Gastroesophageal sphincter (tissue), 4 donors: Measurements from ENCODE around the gene TNRC6A. TPM values are rescaled to one million over a fixed set of nuclear protein-coding genes. Genes with fewer than 3 reads are reported as not detected.
A peak's percentile ranks its signal among the peaks of the same experiment; 100 is the strongest.

Experiments
- ATAC-seq: fragments of 150-250 bp; one replicate; pipeline ENCODE4 v1.9.1; 2016; ENCODE audit warnings: mild to moderate bottlenecking, moderate library complexity
- H3K27ac ChIP-seq, 4 donors: fragments of 200-600 bp; sonication (generic) in 3 of 4; 1 replicate in 3 of 4; 2 replicates in 1 of 4; pipeline ENCODE4 v1.5.1; 2016 to 2019
- H3K27me3 ChIP-seq: fragments of 200-600 bp; sonication (generic); one replicate; pipeline ENCODE4 v1.5.1; 2019
- H3K36me3 ChIP-seq, 2 donors: fragments of 200-600 bp; sonication (generic); one replicate each; pipeline ENCODE4 v1.5.1; 2019; ENCODE audit warnings: control low read depth in 1 of 2
- H3K4me1 ChIP-seq, 3 donors: fragments of 200-600 bp; sonication (generic); 1 replicate in 2 of 3; 2 replicates in 1 of 3; pipeline ENCODE4 v1.5.1; 2016 to 2019; ENCODE audit warnings: control low read depth in 2 of 3
- H3K4me3 ChIP-seq, 2 donors: fragments of 200-600 bp; sonication (generic); one replicate each; pipeline ENCODE4 v1.5.1; 2019; ENCODE audit warnings: mild to moderate bottlenecking in 1 of 2, moderate library complexity in 1 of 2
- H3K9me3 ChIP-seq, 3 donors: fragments of 200-600 bp; sonication (generic); one replicate each; pipeline ENCODE4 v1.5.1; 2017 to 2019; ENCODE audit warnings: control low read depth in 2 of 3
- CTCF ChIP-seq, 4 experiments: fragments of 200-600 bp in 2 of 4; fragments of 450-650 bp in 2 of 4; sonication (generic) in 1 of 4; IDR thresholded peaks; one replicate each; pipeline ENCODE4 v1.5.1; 2017 to 2019; ENCODE audit warnings: antibody characterized with exemption in 4 of 4, mild to moderate bottlenecking in 2 of 4, moderate library complexity in 2 of 4
- EP300 ChIP-seq: sonication (generic); formaldehyde crosslinking; IDR thresholded peaks from one replicate; pipeline ENCODE4 v1.6.1; 2017; ENCODE audit warnings: antibody characterized with exemption, mild to moderate bottlenecking
- POLR2A ChIP-seq, 2 donors: fragments of 450-650 bp; IDR thresholded peaks; one replicate each; pipeline ENCODE4 v1.6.1; 2017; ENCODE audit warnings: antibody characterized with exemption in 2 of 2, mild to moderate bottlenecking in 2 of 2, moderate library complexity in 1 of 2
- POLR2AphosphoS5 ChIP-seq: sonication (generic); formaldehyde crosslinking; IDR thresholded peaks from one replicate; pipeline ENCODE4 v1.6.1; 2017; ENCODE audit warnings: antibody characterized with exemption
- WGBS, 2 donors: methylation state at CpG; one replicate each; pipeline ENCODE4 v1.1.5; 2018; ENCODE audit warnings: low coverage in 1 of 2; 5-methylcytosine and 5-hydroxymethylcytosine counted together
- total RNA-seq, 4 donors: library from RNA; depleted of rRNA; stranded (reverse); fragments of >200 nt; gene quantifications; one replicate each; pipeline ENCODE4 v1.1.0, GENCODE V29; 2016

TNRC6A gene
- total RNA-seq, 4 donors from 2014 or later = 33.4 to 71.1 (median 58.6) TPM

DNA sequence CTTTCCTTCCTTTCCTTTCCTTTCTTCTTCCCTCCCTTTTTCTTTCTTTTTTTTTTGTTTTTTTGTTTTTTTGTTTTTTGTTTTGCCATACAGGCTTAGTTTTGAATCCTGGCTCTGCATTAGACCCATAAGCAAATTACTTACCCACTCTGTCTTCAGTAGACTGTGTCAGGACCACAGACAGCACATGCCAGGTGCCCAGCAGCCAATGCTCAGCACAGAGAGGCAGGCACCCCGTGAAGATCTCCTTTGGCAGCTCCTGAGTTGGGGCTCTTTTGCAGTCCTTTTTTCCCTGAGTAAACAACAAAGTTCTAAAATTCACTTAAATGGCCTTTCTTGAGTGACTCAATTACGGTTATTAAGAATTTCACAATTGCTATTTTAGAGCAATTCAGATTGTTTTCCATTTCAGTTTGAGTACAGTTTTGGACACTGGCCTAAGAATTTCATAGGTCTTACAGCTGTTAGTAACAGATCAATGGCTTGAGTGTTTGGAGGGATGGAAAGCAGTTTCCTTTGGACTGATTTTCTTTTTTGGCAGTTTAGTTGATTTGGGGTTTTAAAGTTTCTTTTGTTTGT, 90.1 kb downstream of the TNRC6A start:
- H3K4me1 ChIP-seq = peaks cover 0 to 18% (median 0%) of the 10 kb centered on the region in 3 donors
- ATAC-seq = no peak
- peak overlapping the region in 1 of 4 donors; percentile 42 for H3K27ac ChIP-seq
- no peak for TF ChIP-seq POLR2A (IDR thresholded peaks at IDR 0.05)
- TF ChIP-seq POLR2AphosphoS5 = peak; percentile 25
- H3K9me3 ChIP-seq = no peaks in the 10 kb centered on the region
- H3K27me3 ChIP-seq = no peaks in the 10 kb centered on the region
- no peak overlapping the region for H3K4me3 ChIP-seq
- 34 to 47% methylated on average over 2 of the region's 2 CpGs for WGBS, 2 donors
- H3K36me3 ChIP-seq = peaks cover 0 to 99% of the 10 kb centered on the region in 2 donors

DNA sequence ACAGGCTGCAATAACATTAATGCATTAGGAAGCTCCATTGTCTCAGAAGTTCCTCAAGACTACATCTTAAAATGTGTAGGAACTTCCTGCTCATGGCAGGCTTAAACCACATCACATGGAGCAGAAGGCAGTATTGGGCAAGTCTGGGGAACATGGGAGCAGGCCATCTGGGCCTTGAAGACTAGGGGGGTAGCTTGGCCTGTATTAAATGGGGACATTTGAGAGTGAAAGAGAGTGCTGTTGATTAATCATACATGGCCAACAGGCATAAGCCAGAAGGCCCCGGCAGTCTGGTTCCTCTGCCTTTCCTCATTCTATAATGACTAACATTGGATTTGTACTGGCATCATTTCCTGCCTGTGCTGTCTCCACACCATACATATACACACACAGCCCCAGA, 91.1 kb downstream of the TNRC6A start:
- Histone ChIP-seq H3K27ac (peak overlapping the region in 2 of 4 donors; percentile 1 to 42), H3K9me3 (no peaks in the 10 kb centered on the region), H3K4me1 (peaks cover 0 to 19% (median 0%) of the 10 kb centered on the region in 3 donors), H3K4me3 (no peak overlapping the region), H3K36me3 (peaks cover 0 to 91% of the 10 kb centered on the region in 2 donors), H3K27me3 (no peaks in the 10 kb centered on the region)
- 25% methylated on average over 1 of the region's 1 CpG; no CpG with 5 or more reads in 1 of the 2 donors for WGBS, 2 donors
- no peak for ATAC-seq
- TF ChIP-seq EP300 (no peak), CTCF (IDR thresholded peaks at IDR 0.05) (no peak)

GRCh38 chr16:24821129-24821528, 91.7 kb downstream of the TNRC6A start:
- no peaks in the 10 kb centered on the region for H3K9me3 ChIP-seq
- H3K4me1 ChIP-seq = peaks cover 0 to 25% (median 0%) of the 10 kb centered on the region in 3 donors
- H3K27me3 ChIP-seq = no peaks in the 10 kb centered on the region
- H3K27ac ChIP-seq = no peak overlapping the region
- H3K4me3 ChIP-seq = no peak overlapping the region
- no peak for ATAC-seq
- peaks cover 0 to 91% of the 10 kb centered on the region in 2 donors for H3K36me3 ChIP-seq
- TF ChIP-seq POLR2A (IDR thresholded peaks at IDR 0.05) (no peak), EP300 (no peak), POLR2AphosphoS5 (no peak), CTCF (IDR thresholded peaks at IDR 0.05) (no peak)
- 72 to 93% methylated on average over 7 of the region's 9 CpGs for WGBS, 2 donors

DNA sequence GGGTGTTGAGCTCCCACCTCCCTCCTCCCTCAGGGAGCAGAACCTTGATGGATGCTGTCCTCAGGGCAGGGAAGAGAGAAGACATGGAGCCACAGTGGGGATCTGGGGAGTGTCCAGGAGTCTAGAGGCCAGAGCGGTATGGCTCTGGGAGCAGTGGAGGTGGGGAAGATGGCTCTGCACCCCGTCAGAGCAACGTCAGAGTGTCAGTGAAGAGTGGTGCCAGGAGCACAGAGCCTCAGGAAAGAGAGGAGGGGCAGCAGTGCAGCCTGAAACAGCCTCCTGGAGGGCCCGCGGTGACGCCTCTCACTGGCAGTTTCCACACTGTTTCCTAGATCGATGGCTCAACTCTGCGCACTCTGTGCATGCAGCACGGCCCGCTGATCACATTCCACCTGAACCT, 93.1 kb downstream of the TNRC6A start:
- no peak for TF ChIP-seq CTCF (IDR thresholded peaks at IDR 0.05)
- no peak for TF ChIP-seq POLR2AphosphoS5
- no peak for TF ChIP-seq POLR2A (IDR thresholded peaks at IDR 0.05)
- TF ChIP-seq EP300 = no peak
- no peak for ATAC-seq
- H3K4me1 ChIP-seq = peaks cover 0 to 30% (median 0%) of the 10 kb centered on the region in 3 donors
- no peak overlapping the region for H3K4me3 ChIP-seq
- H3K27me3 ChIP-seq = no peaks in the 10 kb centered on the region
- 75 to 91% methylated on average over 4 of the region's 10 CpGs for WGBS, 2 donors
- peaks cover 0 to 89% of the 10 kb centered on the region in 2 donors for H3K36me3 ChIP-seq
- peak overlapping the region in 1 of 4 donors; percentile 9 for H3K27ac ChIP-seq
- H3K9me3 ChIP-seq = no peaks in the 10 kb centered on the region

DNA sequence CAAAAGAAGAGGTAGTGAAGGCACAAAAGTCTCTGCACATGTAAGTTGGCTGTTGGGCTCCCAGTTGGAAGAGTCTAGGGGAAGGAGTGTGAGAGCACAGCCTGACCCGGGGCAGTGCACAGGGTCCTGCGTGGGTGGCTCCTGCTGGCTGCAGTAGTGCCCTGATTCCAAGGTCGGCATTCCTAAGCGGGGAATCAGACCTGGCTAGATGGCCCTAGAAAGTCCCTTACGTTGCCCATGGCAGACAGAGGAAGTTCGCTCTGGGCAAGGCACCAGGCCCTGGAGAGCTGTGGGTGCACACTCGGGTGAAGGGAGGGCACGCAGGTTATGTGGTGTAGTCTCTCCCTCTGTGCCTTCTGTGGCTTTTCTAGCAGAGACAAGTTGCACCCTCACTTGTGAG, 93.5 kb downstream of the TNRC6A start:
- Histone ChIP-seq H3K27ac (no peak overlapping the region), H3K27me3 (no peaks in the 10 kb centered on the region), H3K4me1 (peaks cover 0 to 30% (median 0%) of the 10 kb centered on the region in 3 donors), H3K36me3 (peaks cover 0 to 89% of the 10 kb centered on the region in 2 donors), H3K4me3 (no peak overlapping the region), H3K9me3 (no peaks in the 10 kb centered on the region)
- ATAC-seq = no peak
- no peak for TF ChIP-seq POLR2A (IDR thresholded peaks at IDR 0.05)
- no peak for TF ChIP-seq EP300
- TF ChIP-seq CTCF (IDR thresholded peaks at IDR 0.05) = no peak
- TF ChIP-seq POLR2AphosphoS5 = no peak
- WGBS, 2 donors = 67 to 79% methylated on average over 2 to 8 of the region's 8 CpGs
